Thyroid gland (tissue), 4 donors: ENCODE data around the gene TRRAP. TPM values are rescaled to one million over a fixed set of nuclear protein-coding genes. Genes with fewer than 3 reads are reported as not detected.

ENCODE experiments used
- DNase-seq, 2 donors: peaks; one replicate each; pipeline ENCODE4 v3.0.0-alpha.2; 2019
- H3K27ac ChIP-seq, 3 donors: fragments of 200-600 bp; sonication (generic); 1 replicate in 2 of 3; 2 replicates in 1 of 3; pipeline ENCODE4 v1.5.1; 2016 to 2019; ENCODE audit warnings: mild to moderate bottlenecking in 1 of 3, moderate library complexity in 1 of 3
- H3K27me3 ChIP-seq: fragments of 200-600 bp; sonication (generic); one replicate; pipeline ENCODE4 v1.5.1; 2019
- H3K36me3 ChIP-seq, 2 donors: fragments of 200-600 bp; sonication (generic); one replicate each; pipeline ENCODE4 v1.5.1; 2016 to 2019
- H3K4me1 ChIP-seq, 2 donors: fragments of 200-600 bp; sonication (generic); one replicate each; pipeline ENCODE4 v1.5.1; 2017 to 2019
- H3K4me3 ChIP-seq, 3 donors: fragments of 200-600 bp; sonication (generic); replicated peaks in 1 of 3; 1 replicate in 2 of 3; 2 replicates in 1 of 3; pipeline ENCODE4 v1.5.1; 2016; ENCODE audit warnings: mild to moderate bottlenecking in 1 of 3
- H3K9me3 ChIP-seq: fragments of 200-600 bp; sonication (generic); one replicate; pipeline ENCODE4 v1.5.1; 2017
- POLR2A ChIP-seq, 2 donors: fragments of 450-650 bp; IDR thresholded peaks; one replicate each; pipeline ENCODE4 v1.6.1; 2017; ENCODE audit warnings: antibody characterized with exemption in 2 of 2, mild to moderate bottlenecking in 2 of 2, moderate library complexity in 1 of 2
- WGBS, 2 donors: methylation state at CpG; one replicate each; pipeline ENCODE4 v1.1.5; 2017; 5-methylcytosine and 5-hydroxymethylcytosine counted together
- intact Hi-C: fragments of 100-400 bp; cut with DNase I; formaldehyde crosslinking; loops from one replicate; pipeline ENCODE4 v1.15.1; 2023
- total RNA-seq, 4 donors: library from RNA; depleted of rRNA; stranded (reverse); fragments of >200 nt; gene quantifications; one replicate each; pipeline ENCODE4 v1.2.3, GENCODE V29; 2016
- TF ChIP-seq, protein P1 (sequence below), 6 experiments: fragments of 200-600 bp in 3 of 6; fragments of 450-650 bp in 3 of 6; sonication (generic) in 3 of 6; IDR thresholded peaks; one replicate each; pipeline ENCODE4 v1.5.1; 2016 to 2019; ENCODE audit warnings: antibody characterized with exemption in 6 of 6, mild to moderate bottlenecking in 2 of 6, inconsistent platforms in 1 of 6, moderate library complexity in 1 of 6

The TRRAP gene
- total RNA-seq, 4 donors from 2014 or later = 43.5 to 72.6 (median 52.2) TPM

DNA sequence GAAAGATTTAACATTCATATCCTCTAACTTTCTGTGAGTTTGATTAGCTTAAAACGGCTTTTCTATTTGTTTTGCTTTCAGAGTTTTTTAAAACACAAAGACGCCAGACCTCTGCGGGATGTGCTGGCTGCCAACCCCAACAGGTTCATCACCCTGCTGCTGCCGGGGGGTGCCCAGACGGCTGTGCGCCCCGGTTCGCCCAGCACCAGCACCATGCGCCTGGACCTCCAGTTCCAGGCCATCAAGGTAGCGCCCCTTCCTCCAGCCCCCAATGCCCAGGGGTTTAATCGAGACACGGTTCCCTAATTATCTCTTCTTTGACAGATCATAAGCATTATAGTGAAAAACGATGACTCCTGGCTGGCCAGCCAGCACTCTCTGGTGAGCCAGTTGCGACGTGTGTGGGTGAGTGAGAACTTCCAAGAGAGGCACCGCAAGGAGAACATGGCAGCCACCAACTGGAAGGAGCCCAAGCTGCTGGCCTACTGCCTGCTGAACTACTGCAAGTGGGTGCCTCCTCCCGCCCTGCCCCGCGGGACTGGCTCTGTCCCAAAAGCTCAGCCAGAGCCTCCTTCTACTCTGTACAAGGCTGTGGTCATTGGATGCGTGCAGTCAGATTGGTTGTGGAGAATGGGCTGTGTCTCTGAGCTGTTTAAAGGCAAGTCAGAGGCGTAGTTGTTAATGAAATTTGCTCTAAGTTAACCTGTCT lies 71.2 kb downstream of the TRRAP start:
- Histone ChIP-seq H3K9me3 (no peaks in the 10 kb centered on the region), H3K4me3 (no peak overlapping the region), H3K36me3 (peaks cover 63 to 70% of the 10 kb centered on the region in 2 donors), H3K27me3 (no peaks in the 10 kb centered on the region), H3K27ac (no peak overlapping the region), H3K4me1 (no peaks in the 10 kb centered on the region)
- no peak for DNase-seq
- WGBS, 2 donors = 94 to 96% methylated on average over 21 of the region's 21 CpGs
- no peak for TF ChIP-seq POLR2A (IDR thresholded peaks at IDR 0.05)
- TF ChIP-seq, protein P1, sequence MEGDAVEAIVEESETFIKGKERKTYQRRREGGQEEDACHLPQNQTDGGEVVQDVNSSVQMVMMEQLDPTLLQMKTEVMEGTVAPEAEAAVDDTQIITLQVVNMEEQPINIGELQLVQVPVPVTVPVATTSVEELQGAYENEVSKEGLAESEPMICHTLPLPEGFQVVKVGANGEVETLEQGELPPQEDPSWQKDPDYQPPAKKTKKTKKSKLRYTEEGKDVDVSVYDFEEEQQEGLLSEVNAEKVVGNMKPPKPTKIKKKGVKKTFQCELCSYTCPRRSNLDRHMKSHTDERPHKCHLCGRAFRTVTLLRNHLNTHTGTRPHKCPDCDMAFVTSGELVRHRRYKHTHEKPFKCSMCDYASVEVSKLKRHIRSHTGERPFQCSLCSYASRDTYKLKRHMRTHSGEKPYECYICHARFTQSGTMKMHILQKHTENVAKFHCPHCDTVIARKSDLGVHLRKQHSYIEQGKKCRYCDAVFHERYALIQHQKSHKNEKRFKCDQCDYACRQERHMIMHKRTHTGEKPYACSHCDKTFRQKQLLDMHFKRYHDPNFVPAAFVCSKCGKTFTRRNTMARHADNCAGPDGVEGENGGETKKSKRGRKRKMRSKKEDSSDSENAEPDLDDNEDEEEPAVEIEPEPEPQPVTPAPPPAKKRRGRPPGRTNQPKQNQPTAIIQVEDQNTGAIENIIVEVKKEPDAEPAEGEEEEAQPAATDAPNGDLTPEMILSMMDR (IDR thresholded peaks at IDR 0.05) = peak in 1 of 6 experiments; percentile 3
- intact Hi-C loops = no loop called here

DNA sequence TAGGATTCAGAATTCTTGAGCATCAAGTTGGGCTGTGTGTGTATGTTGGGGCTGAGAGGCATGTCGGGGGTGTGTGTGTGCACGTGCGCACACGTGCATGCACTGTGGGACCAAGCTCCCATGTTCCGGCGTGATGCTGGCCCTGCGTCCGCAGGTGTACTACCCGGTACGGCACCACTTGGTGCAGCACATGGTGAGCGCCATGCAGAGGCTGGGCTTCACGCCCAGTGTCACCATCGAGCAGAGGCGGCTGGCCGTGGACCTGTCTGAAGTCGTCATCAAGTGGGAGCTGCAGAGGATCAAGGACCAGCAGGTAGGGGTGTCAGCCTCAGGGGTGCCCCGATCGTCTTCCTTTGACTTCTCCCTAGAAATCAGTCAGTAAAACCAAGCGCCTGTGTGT lies 77.7 kb downstream of the TRRAP start:
- H3K9me3 ChIP-seq = no peaks in the 10 kb centered on the region
- TF ChIP-seq, protein P1 (IDR thresholded peaks at IDR 0.05) = no peak
- no peak for TF ChIP-seq POLR2A (IDR thresholded peaks at IDR 0.05)
- intact Hi-C loops = no loop called here
- H3K27me3 ChIP-seq = no peaks in the 10 kb centered on the region
- H3K36me3 ChIP-seq = peaks cover 83 to 90% of the 10 kb centered on the region in 2 donors
- no peaks in the 10 kb centered on the region for H3K4me1 ChIP-seq
- no peak overlapping the region for H3K27ac ChIP-seq
- WGBS, 2 donors = 94 to 95% methylated on average over 16 to 19 of the region's 19 CpGs
- no peak overlapping the region for H3K4me3 ChIP-seq
- no peak for DNase-seq

DNA sequence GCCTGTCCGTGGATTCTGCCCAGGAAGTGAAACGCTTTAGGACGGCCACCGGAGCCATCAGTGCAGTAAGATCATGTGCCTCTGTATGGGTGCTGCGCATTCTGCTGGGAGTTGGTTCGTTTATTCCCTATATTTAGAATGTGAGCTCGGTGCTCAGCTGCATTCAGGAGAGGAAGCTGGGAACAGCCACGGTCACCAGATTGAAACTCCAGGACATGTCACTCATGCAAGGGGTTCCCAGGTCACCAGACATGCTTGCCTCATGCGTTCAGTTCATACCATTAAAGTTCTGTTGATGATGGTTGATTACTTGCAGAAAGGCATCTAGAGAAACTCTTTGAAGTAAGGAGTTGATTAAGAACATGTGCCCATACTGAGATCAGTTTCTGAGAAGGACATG lies 78.1 kb downstream of the TRRAP start:
- Histone ChIP-seq H3K9me3 (no peaks in the 10 kb centered on the region), H3K27ac (no peak overlapping the region), H3K4me3 (no peak overlapping the region), H3K27me3 (no peaks in the 10 kb centered on the region), H3K4me1 (no peaks in the 10 kb centered on the region), H3K36me3 (peaks cover 83 to 90% of the 10 kb centered on the region in 2 donors)
- intact Hi-C loops = no loop called here
- no peak for TF ChIP-seq POLR2A (IDR thresholded peaks at IDR 0.05)
- TF ChIP-seq, protein P1 (IDR thresholded peaks at IDR 0.05) = no peak
- WGBS, 2 donors = 86 to 94% methylated on average over 9 of the region's 9 CpGs
- DNase-seq = no peak

DNA sequence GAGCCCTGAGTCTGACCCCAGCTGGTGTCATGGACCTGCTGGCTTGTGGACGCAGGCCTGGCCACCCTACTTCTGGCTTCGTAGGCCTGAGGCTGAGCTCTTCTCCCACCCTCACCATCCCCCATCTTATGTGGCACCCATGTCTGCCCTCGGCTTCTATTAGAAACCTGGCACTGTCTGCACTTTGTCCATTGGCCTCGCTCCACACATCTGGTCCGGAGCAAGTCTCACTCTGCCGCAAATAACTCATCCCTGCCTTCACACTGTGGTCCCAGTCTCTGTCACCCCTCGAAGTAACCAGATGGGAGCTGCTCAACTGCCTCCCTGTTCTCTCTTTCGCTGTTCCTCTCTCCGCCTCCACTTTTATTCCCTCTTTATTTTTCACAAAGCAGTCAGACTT lies 78.6 kb downstream of the TRRAP start:
- TF ChIP-seq, protein P1 (IDR thresholded peaks at IDR 0.05) = no peak
- TF ChIP-seq POLR2A (IDR thresholded peaks at IDR 0.05) = no peak
- WGBS, 2 donors = 88 to 95% methylated on average over 9 of the region's 9 CpGs
- intact Hi-C loops = no loop called here
- no peaks in the 10 kb centered on the region for H3K9me3 ChIP-seq
- no peak overlapping the region for H3K4me3 ChIP-seq
- H3K27me3 ChIP-seq = no peaks in the 10 kb centered on the region
- peaks cover 83 to 91% of the 10 kb centered on the region in 2 donors for H3K36me3 ChIP-seq
- no peaks in the 10 kb centered on the region for H3K4me1 ChIP-seq
- no peak overlapping the region for H3K27ac ChIP-seq
- no peak for DNase-seq

DNA sequence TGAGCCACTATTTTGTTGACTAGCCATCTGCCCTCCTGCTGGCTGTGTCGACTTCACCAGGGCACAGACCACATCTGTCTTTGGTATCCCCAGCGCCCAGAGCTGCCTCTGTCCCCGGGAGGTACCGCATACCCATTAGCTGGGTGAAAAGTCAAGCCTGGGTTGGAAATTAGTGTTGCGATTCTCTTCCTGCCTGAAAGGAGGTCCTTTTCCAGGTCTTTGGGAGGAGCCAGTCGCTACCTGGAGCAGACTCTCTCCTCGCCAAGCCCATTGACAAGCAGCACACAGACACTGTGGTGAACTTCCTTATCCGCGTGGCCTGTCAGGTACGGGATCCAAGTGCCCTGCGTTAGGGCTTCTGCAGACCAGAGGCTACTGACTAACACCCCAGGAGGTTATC lies 79.4 kb downstream of the TRRAP start:
- Histone ChIP-seq H3K27ac (no peak overlapping the region), H3K36me3 (peaks cover 86 to 91% of the 10 kb centered on the region in 2 donors), H3K4me3 (no peak overlapping the region), H3K4me1 (no peaks in the 10 kb centered on the region), H3K9me3 (no peaks in the 10 kb centered on the region), H3K27me3 (no peaks in the 10 kb centered on the region)
- 96 to 97% methylated on average over 11 of the region's 11 CpGs for WGBS, 2 donors
- TF ChIP-seq, protein P1 (IDR thresholded peaks at IDR 0.05) = no peak
- no peak for TF ChIP-seq POLR2A (IDR thresholded peaks at IDR 0.05)
- no peak for DNase-seq
- intact Hi-C loops = no loop called here
